SK-N-SH (cell line): ENCODE data around the gene PPP1R12B. TPM values are rescaled to one million over a fixed set of nuclear protein-coding genes. Genes with fewer than 3 reads are reported as not detected.
"Not testable (repeated sequence)": the region's sequence is repeated elsewhere in the genome, so short reads cannot be mapped to it uniquely, and the experiment has no call there.

Experiments
- CTCF ChIA-PET: fragments of 300-600, 350-600 bp; formaldehyde crosslinking; extraction: SDS; loops from one replicate; lab custom pipeline; 2021; lab: Yijun Ruan, JAX
- POLR2A ChIA-PET: fragments of 350-600 bp; sonication (Branson Sonifier 250); formaldehyde crosslinking; extraction: SDS; loops from one replicate; lab custom pipeline; 2020; ENCODE audit warnings: antibody characterized with exemption, inconsistent platforms; lab: Yijun Ruan, JAX
- DNase-seq: peaks from one replicate; pipeline ENCODE4 v3.0.0; 2012
- H2AFZ ChIP-seq: fragments of 200-600 bp; sonication (generic); 2 replicates; pipeline ENCODE4 v1.8.1; 2016; ENCODE audit warnings: antibody characterized with exemption, mild to moderate bottlenecking, low read depth
- H3F3A ChIP-seq: fragments of 200-600 bp; sonication (generic); replicated peaks from 2 replicates; pipeline ENCODE3; 2016; ENCODE audit warnings: antibody characterized with exemption, mild to moderate bottlenecking; ENCODE audit not compliant: insufficient read depth
- H3K27ac ChIP-seq, 2 experiments: fragments of 200-500 bp in 1 of 2; fragments of 200-600 bp in 1 of 2; sonication (Bioruptor generic) in 1 of 2; sonication (generic), shearing (Covaris generic) in 1 of 2; 2 replicates each; pipeline versions ENCODE4 v1.5.1 to v1.6.1; 2014 to 2016; ENCODE audit warnings: low read depth in 2 of 2, inconsistent platforms in 1 of 2, low read length in 1 of 2, mild to moderate bottlenecking in 1 of 2, mixed read lengths in 1 of 2
- H3K27me3 ChIP-seq: fragments of 200-600 bp; sonication (generic), shearing (Covaris generic); 2 replicates; pipeline ENCODE4 v1.6.1; 2016; ENCODE audit warnings: mixed run types; ENCODE audit not compliant: insufficient read depth
- H3K36me3 ChIP-seq, 2 experiments: fragments of 200-500 bp in 1 of 2; fragments of 200-600 bp in 1 of 2; sonication (Bioruptor generic) in 1 of 2; sonication (generic) in 1 of 2; replicated peaks in 1 of 2; 2 replicates each; pipeline versions ENCODE3 to v1.5.1; 2014 to 2016; ENCODE audit warnings: low read length in 1 of 2, mild to moderate bottlenecking in 1 of 2; ENCODE audit not compliant: insufficient read depth in 2 of 2, control insufficient read depth in 1 of 2
- H3K4me1 ChIP-seq, 2 experiments: fragments of 200-500 bp in 1 of 2; fragments of 200-600 bp in 1 of 2; sonication (Bioruptor generic) in 1 of 2; sonication (generic), shearing (Covaris generic) in 1 of 2; 2 replicates each; pipeline versions ENCODE4 v1.5.1 to v1.6.1; 2014 to 2016; ENCODE audit warnings: low read depth in 1 of 2, low read length in 1 of 2, mixed run types in 1 of 2; ENCODE audit not compliant: insufficient read depth in 2 of 2, control insufficient read depth in 1 of 2
- H3K4me2 ChIP-seq: fragments of 200-600 bp; sonication (generic), shearing (Covaris generic); 2 replicates; pipeline ENCODE4 v1.6.1; 2017; ENCODE audit warnings: mixed run types
- H3K4me3 ChIP-seq, 2 experiments: fragments of 200-500 bp in 1 of 2; fragments of 200-600 bp in 1 of 2; sonication (Bioruptor generic) in 1 of 2; sonication (generic), shearing (Covaris generic) in 1 of 2; 2 replicates each; pipeline versions ENCODE4 v1.5.1 to v1.8.1; 2014 to 2016; ENCODE audit warnings: low read depth in 2 of 2, inconsistent platforms in 1 of 2, low read length in 1 of 2, mild to moderate bottlenecking in 1 of 2, mixed read lengths in 1 of 2, moderate library complexity in 1 of 2
- H3K79me2 ChIP-seq: fragments of 200-600 bp; sonication (generic); 2 replicates; pipeline ENCODE4 v1.8.1; 2017; ENCODE audit warnings: mild to moderate bottlenecking; ENCODE audit not compliant: insufficient read depth
- H3K9ac ChIP-seq: fragments of 200-600 bp; sonication (generic); 2 replicates; pipeline ENCODE4 v1.6.1; 2017; ENCODE audit warnings: mixed run types
- H3K9me2 ChIP-seq: fragments of 200-600 bp; sonication (generic); 2 replicates; pipeline ENCODE4 v1.6.1; 2017; ENCODE audit warnings: mixed run types
- H3K9me3 ChIP-seq: fragments of 200-600 bp; sonication (generic); 2 replicates; pipeline ENCODE4 v1.6.1; 2017; ENCODE audit warnings: mixed run types, mild to moderate bottlenecking, moderate library complexity
- H4K20me1 ChIP-seq: fragments of 200-600 bp; sonication (generic); 2 replicates; pipeline ENCODE4 v1.6.1; 2017; ENCODE audit warnings: mild to moderate bottlenecking, mixed run types; ENCODE audit not compliant: insufficient read depth
- EZH2phosphoT487 ChIP-seq: fragments of 200-600 bp; sonication (generic); IDR thresholded peaks from 2 replicates; pipeline ENCODE4 v1.6.1; 2017; ENCODE audit warnings: low read depth, mixed run types, mild to moderate bottlenecking, antibody characterized with exemption, moderate library complexity, borderline replicate concordance
- JUND ChIP-seq: IDR thresholded peaks from 2 replicates; pipeline ENCODE4 v1.4.0; 2012
- TEAD4 ChIP-seq: IDR thresholded peaks from 2 replicates; pipeline ENCODE4 v1.4.0; 2012; ENCODE audit warnings: mild to moderate bottlenecking, borderline replicate concordance; ENCODE audit not compliant: insufficient read depth
- WGBS: methylation state at CpG from one replicate; pipeline ENCODE4 v1.1.6; 2017; ENCODE audit warnings: low lambda C conversion rate; 5-methylcytosine and 5-hydroxymethylcytosine counted together
- polyA plus RNA-seq, 3 experiments: library from polyadenylated mRNA; depleted of rRNA; stranded (reverse); fragments of >200 nt; gene quantifications; 2 replicates each; pipeline ENCODE4 v1.2.3, GENCODE V29; 2012
- TF ChIP-seq, protein P1 (sequence below): IDR thresholded peaks from 2 replicates; pipeline ENCODE4 v1.4.0; 2012; ENCODE audit warnings: low read depth

Gene PPP1R12B
- polyA plus RNA-seq, 1 of the 3 experiments (the other 2 are of a cell fraction): 2.8 TPM

DNA sequence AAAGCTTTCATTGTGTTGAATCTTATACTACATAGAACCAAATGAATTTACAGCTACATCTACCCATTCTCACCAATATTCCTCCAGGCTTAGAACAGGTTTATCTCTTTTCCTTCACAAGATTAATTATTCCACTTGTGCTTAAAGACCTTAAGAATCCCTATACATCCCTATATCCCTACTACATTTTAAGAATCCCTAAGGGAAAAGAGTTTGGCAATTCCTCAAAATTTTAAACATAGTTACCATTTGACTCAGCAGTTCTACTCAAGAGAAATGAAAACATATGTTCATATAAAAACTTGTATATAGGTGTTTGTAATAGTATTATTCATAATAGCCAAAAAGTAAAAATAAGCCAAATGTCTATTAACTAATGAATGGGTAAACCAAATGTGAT lies 140.6 kb downstream of the PPP1R12B start:
- H3K79me2 ChIP-seq, H3K27me3 ChIP-seq, H3K36me3 ChIP-seq, POLR2A ChIA-PET, CTCF ChIA-PET, H3K4me1 ChIP-seq, H3K9me3 ChIP-seq, H4K20me1 ChIP-seq, H3K4me2 ChIP-seq, H3K4me3 ChIP-seq, H3K9ac ChIP-seq, H2AFZ ChIP-seq, H3F3A ChIP-seq, H3K9me2 ChIP-seq, H3K27ac ChIP-seq, DNase-seq: not testable (repeated sequence)

DNA sequence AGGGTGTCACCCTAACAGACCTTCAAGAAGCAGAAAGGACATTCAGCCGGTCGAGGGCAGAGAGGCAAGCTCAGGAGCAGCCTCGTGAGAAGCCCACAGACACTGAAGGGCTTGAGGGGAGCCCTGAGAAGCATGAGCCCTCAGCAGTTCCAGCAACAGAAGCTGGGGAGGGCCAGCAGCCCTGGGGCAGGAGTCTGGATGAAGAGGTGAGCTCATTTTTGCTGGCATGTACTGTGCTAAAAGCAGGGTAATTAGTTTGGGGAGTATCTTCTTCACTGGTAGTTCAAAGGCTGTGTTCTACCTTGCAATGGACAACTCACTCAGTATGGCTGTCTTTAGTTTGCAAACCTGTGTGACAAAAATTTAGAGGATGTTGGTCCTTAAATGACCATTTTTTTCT lies 144.6 kb downstream of the PPP1R12B start:
- POLR2A ChIA-PET, H3K27me3 ChIP-seq: not testable (repeated sequence)
- CTCF ChIA-PET: interaction anchor here (1.1 to 1.7 kb wide), 3 partner anchors 8 to 107 kb away, joined by 3 to 4 read pairs (median 4); no protein-coding TSS in a partner anchor

DNA sequence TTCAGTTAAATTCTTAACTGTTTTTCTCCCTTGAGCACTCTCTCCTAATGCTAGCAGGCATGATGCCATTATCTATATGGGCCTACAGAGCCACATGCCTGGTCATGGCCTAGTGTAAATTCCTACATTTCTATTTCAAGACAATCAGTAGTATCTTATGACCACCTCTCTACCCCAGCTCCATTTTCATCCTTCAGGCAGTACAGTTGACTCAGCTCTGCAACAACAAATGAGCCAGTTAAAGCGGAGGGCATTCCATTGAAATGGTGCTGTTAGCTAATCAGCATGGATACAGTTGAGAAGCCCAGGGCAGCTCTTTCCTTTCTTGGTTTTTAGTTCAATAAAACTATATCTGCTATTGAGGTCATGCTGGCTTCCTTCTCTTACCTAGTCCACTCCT lies 150.0 kb downstream of the PPP1R12B start:
- no peak for DNase-seq
- Histone ChIP-seq H3K4me3 (no peak overlapping the region), H3K4me1 (no peaks in the 10 kb centered on the region), H3K27ac (no peak overlapping the region), H3K9me3 (no peaks in the 10 kb centered on the region), H3F3A (no peaks in the 10 kb centered on the region), H4K20me1 (no peaks in the 10 kb centered on the region), H3K9me2 (no peaks in the 10 kb centered on the region), H3K4me2 (no peak overlapping the region), H2AFZ (no peak overlapping the region), H3K27me3 (no peaks in the 10 kb centered on the region), H3K79me2 (no peaks in the 10 kb centered on the region), H3K36me3 (peaks cover 9 to 25% of the 10 kb centered on the region in 2 experiments), H3K9ac (no peak overlapping the region)
- ChIA-PET POLR2A (no interaction called here), CTCF (interaction anchor here (1.8 kb wide), 1 partner anchor 102 kb away, joined by 10 read pairs; no protein-coding TSS in a partner anchor)
- 100% methylated on average over 1 of the region's 1 CpG for WGBS
- no peak for TF ChIP-seq EZH2phosphoT487
- no peak for TF ChIP-seq JUND
- TF ChIP-seq, protein P1, sequence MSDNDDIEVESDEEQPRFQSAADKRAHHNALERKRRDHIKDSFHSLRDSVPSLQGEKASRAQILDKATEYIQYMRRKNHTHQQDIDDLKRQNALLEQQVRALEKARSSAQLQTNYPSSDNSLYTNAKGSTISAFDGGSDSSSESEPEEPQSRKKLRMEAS: no peak
- no peak for TF ChIP-seq TEAD4
- TF ChIP-seq, all 33 proteins: peak for 0

More for the DNA sequence above, 144.6 kb downstream of the PPP1R12B start:
- not testable (repeated sequence) for H3K4me2 ChIP-seq, H4K20me1 ChIP-seq, H3K9me2 ChIP-seq, H3K27ac ChIP-seq, H3K9me3 ChIP-seq, H2AFZ ChIP-seq, DNase-seq, H3F3A ChIP-seq, H3K4me3 ChIP-seq, H3K9ac ChIP-seq, H3K4me1 ChIP-seq, H3K79me2 ChIP-seq
- 89% methylated on average over 3 of the region's 3 CpGs for WGBS
- peaks cover 12 to 22% of the 10 kb centered on the region in 2 experiments for H3K36me3 ChIP-seq

DNA sequence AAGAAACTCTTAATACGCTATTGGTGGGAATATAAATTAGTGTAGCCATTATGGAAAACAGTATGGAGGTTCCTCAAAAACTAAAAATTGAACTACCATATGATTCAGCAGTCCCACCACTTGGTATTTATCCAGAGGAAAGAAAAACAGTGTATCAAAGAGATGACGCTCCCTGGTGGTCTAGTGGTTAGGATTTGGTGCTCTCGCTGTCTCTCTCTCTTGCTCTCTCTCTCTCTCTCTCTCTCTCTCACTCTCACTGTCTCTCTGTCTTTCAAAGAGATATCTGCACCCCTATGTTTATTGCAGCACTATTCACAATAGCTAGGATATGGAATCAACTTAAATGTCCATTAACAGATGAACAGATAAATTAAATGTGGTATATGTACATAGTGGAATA lies 151.5 kb downstream of the PPP1R12B start:
- H3K4me3 ChIP-seq, DNase-seq, H4K20me1 ChIP-seq, POLR2A ChIA-PET, H3K9ac ChIP-seq, H3K4me1 ChIP-seq, H3K9me2 ChIP-seq, H3K4me2 ChIP-seq, H3K79me2 ChIP-seq, H3K27me3 ChIP-seq, H2AFZ ChIP-seq, H3F3A ChIP-seq, H3K9me3 ChIP-seq, H3K27ac ChIP-seq: not testable (repeated sequence)
- H3K36me3 ChIP-seq: peaks cover 9 to 24% of the 10 kb centered on the region in 2 experiments
- CTCF ChIA-PET: interaction anchor here (1.0 to 2.5 kb wide), 3 partner anchors 73 to 220 kb away, joined by 3 to 31 read pairs (median 23); no protein-coding TSS in a partner anchor
- 91% methylated on average over 3 of the region's 3 CpGs for WGBS
